ENCODE data around the gene CCSER1. TPM values are rescaled to one million over a fixed set of nuclear protein-coding genes. Genes with fewer than 3 reads are reported as not detected.

CCSER1 gene
- total and polyA plus RNA-seq, 2 experiments from 2014 or later, result 2.9 to 3.4 TPM

- no peak for TF ChIP-seq REST (IDR thresholded peaks at IDR 0.05; ENCODE audit: unreplicated experiment)
- no peak for TF ChIP-seq NANOG (IDR thresholded peaks at IDR 0.05; ENCODE audit: borderline replicate concordance)
These were observed 107.8 kb downstream of the CCSER1 start (continued) for GRCh38 chr4:90234916-90235547.

GRCh38 chr4:90237751-90238530, 110.7 kb downstream of the CCSER1 start:
- Histone ChIP-seq H3K27ac (ENCODE audit: low read depth) (no peak overlapping the region), H4K20me1 (replicated peaks; ENCODE audit: insufficient read depth) (no peaks in the 10 kb centered on the region), H3K9me2 (ENCODE audit: insufficient read depth) (no peaks in the 10 kb centered on the region), H3F3A (replicated peaks; ENCODE audit: low read depth) (no peaks in the 10 kb centered on the region), H3K36me3 (ENCODE audit: insufficient read depth) (no peaks in the 10 kb centered on the region), H3K4me3 (no peak overlapping the region), H3K4me1 (ENCODE audit: insufficient read depth) (no peaks in the 10 kb centered on the region), H3K4me2 (no peak overlapping the region), H3K27me3 (ENCODE audit: insufficient read depth) (no peaks in the 10 kb centered on the region), H2AFZ (no peak overlapping the region), H3K79me2 (replicated peaks; ENCODE audit: insufficient read depth) (no peaks in the 10 kb centered on the region)
- peaks cover 5% of the 10 kb centered on the region for H3K27me3 Mint-ChIP-seq (ENCODE audit: insufficient read depth, low read depth, poor library complexity)
- H3K36me3 Mint-ChIP-seq (ENCODE audit: low read depth), result no peaks in the 10 kb centered on the region
- no peak overlapping the region for H3K27ac Mint-ChIP-seq
- no peaks in the 10 kb centered on the region for H3K4me1 Mint-ChIP-seq
- no peak overlapping the region for H3K4me3 Mint-ChIP-seq
- ATAC-seq (no peak), DNase-seq (ENCODE audit: low spot score) (no peak)
- no peaks in the 10 kb centered on the region for H3K9me3 Mint-ChIP-seq
- TF ChIP-seq STAT1 (IDR thresholded peaks at IDR 0.05; ENCODE audit: unreplicated experiment), result no peak
- no peak for TF ChIP-seq REST (IDR thresholded peaks at IDR 0.05; ENCODE audit: unreplicated experiment)
- TF ChIP-seq JUNB (IDR thresholded peaks at IDR 0.05; ENCODE audit: unreplicated experiment), result no peak
- TF ChIP-seq CREB1 (CRISPR knock-in tag; IDR thresholded peaks at IDR 0.05; ENCODE audit: low read depth), result no peak
- TF ChIP-seq ZNF114 (CRISPR knock-in tag; IDR thresholded peaks at IDR 0.05), result no peak
- TF ChIP-seq ZNF462 (CRISPR knock-in tag; IDR thresholded peaks at IDR 0.05), result no peak
- TF ChIP-seq POLR2AphosphoS5 (IDR thresholded peaks at IDR 0.05; ENCODE audit: low read depth), result no peak
- TF ChIP-seq ETS1 (IDR thresholded peaks at IDR 0.05), result no peak
